GM12892 (cell line): ENCODE measurements around the gene ADGRE2.

Experiments
- POLR2A ChIP-seq: IDR thresholded peaks from 2 replicates; pipeline ENCODE4 v1.6.1; 2011; ENCODE audit warnings: low read depth, low read length, control low read depth
- POLR2AphosphoS5 ChIP-seq: IDR thresholded peaks from 2 replicates; pipeline ENCODE4 v1.6.1; 2011; ENCODE audit warnings: low read depth, low read length, control low read depth

- TF ChIP-seq POLR2AphosphoS5 = no peak
- TF ChIP-seq POLR2A = no peak
Measured at GRCh38 chr19:14748601-14749000, 29.8 kb downstream of the ADGRE2 start.
